ENCODE measurements around the gene GALP.
A peak's percentile ranks its signal among the peaks of the same experiment; 100 is the strongest.

Gene GALP

DNA sequence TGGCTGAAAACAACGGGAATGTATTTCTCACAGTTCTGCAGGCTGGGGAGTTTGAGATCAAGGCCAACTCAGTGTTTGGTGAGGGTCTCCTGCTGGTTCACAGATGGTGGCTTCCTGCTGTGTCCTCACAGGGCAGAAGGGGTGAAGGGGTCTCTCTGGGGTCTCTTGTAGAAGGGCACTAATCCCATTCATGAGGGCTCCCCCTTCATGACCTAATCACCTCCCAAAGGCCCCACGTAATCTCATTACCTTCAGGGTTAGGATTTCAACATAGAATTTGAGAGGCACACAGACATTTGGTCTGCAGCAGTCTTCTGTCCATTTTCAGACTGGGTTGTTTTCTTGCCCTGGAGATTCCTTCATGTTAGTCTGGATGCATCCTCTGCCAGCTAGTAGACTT, 23.2 kb upstream of the GALP start:
- Histone ChIP-seq H2BK12ac (ENCODE audit: low read length) (no peak overlapping the region), H3K27ac (replicated peaks; ENCODE audit: low read length) (peak overlapping the region; percentile 70), H3K18ac (ENCODE audit: low read length) (no peak overlapping the region), H3K4me1 (ENCODE audit: control insufficient read depth in 2 of 2, insufficient read depth in 1 of 2, low read depth in 1 of 2, low read length in 2 of 2) (peaks cover 10 to 12% of the 10 kb centered on the region in 2 donors), H2BK120ac (ENCODE audit: low read depth, low read length) (no peak overlapping the region), H2BK15ac (ENCODE audit: low read length) (no peak overlapping the region), H3K23ac (ENCODE audit: low read depth, low read length, poor library complexity) (no peak overlapping the region), H3K4me2 (ENCODE audit: insufficient read depth, low read length, poor library complexity, severe bottlenecking) (no peak overlapping the region), H3K9ac (ENCODE audit: low read depth, low read length, poor library complexity) (no peak overlapping the region), H3K27me3 (ENCODE audit: control insufficient read depth in 3 of 3, insufficient read depth in 3 of 3, low read depth in 1 of 3, low read length in 3 of 3) (no peaks in the 10 kb centered on the region), H3K36me3 (replicated peaks in 1 of 2; ENCODE audit: control insufficient read depth in 2 of 2, insufficient read depth in 2 of 2, low read length in 2 of 2) (peaks cover 25 to 55% of the 10 kb centered on the region in 2 donors), H3K79me1 (ENCODE audit: low read depth, low read length) (peaks cover 10% of the 10 kb centered on the region), H4K8ac (ENCODE audit: low read depth, low read length) (no peak overlapping the region), H2AK5ac (ENCODE audit: low read depth, low read length) (no peak overlapping the region), H3K4me3 (ENCODE audit: low read length in 2 of 2) (no peak overlapping the region), H2AFZ (ENCODE audit: low read length) (no peak overlapping the region), H4K91ac (ENCODE audit: low read depth, low read length, poor library complexity) (no peak overlapping the region), H2BK5ac (ENCODE audit: low read length) (no peak overlapping the region), H3K4ac (ENCODE audit: low read length) (no peak overlapping the region), H3K9me3 (replicated peaks in 1 of 2; ENCODE audit: control insufficient read depth in 2 of 2, insufficient read depth in 1 of 2, low read depth in 1 of 2, low read length in 2 of 2) (peaks cover 0 to 3% of the 10 kb centered on the region in 2 donors), H3K14ac (ENCODE audit: low read length) (no peak overlapping the region)
- DNase-seq (ENCODE audit: low spot score), result no peak
- no CpG with 5 or more reads among the region's 2 CpGs for WGBS, 2 donors (ENCODE audit: extremely low coverage in 2 of 2, insufficient read length in 2 of 2, insufficient replicate concordance in 1 of 2)

DNA sequence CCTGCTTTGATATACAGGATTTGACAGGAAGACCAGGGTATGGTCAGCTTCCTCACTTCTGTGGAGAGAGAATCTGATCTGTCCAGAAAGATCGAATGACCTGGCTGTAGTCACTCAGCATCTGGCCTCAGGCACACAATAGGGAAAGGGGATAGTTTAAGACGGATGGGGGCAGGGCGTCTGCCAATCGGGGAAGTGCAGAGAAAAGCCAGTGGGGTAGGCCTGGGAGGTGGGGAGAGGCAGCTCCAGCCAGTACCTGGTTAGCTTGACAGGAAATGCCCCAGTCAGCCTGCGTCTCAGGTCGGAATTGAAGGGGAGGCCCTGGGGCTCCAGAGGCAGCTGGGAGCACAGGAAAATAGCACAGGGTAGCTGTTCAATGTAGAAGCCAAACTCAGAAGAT, 22.3 kb upstream of the GALP start:
- Histone ChIP-seq H4K91ac (ENCODE audit: low read depth, low read length, poor library complexity) (no peak overlapping the region), H3K4me1 (ENCODE audit: control insufficient read depth in 2 of 2, insufficient read depth in 1 of 2, low read depth in 1 of 2, low read length in 2 of 2) (peaks cover 10 to 12% of the 10 kb centered on the region in 2 donors), H2AFZ (ENCODE audit: low read length) (no peak overlapping the region), H3K9me3 (replicated peaks in 1 of 2; ENCODE audit: control insufficient read depth in 2 of 2, insufficient read depth in 1 of 2, low read depth in 1 of 2, low read length in 2 of 2) (peaks cover 0 to 3% of the 10 kb centered on the region in 2 donors), H3K14ac (ENCODE audit: low read length) (no peak overlapping the region), H3K27ac (replicated peaks; ENCODE audit: low read length) (peak overlapping the region; percentile 70), H3K4me2 (ENCODE audit: insufficient read depth, low read length, poor library complexity, severe bottlenecking) (no peak overlapping the region), H3K79me1 (ENCODE audit: low read depth, low read length) (peaks cover 7% of the 10 kb centered on the region), H2BK5ac (ENCODE audit: low read length) (no peak overlapping the region), H3K18ac (ENCODE audit: low read length) (no peak overlapping the region), H3K23ac (ENCODE audit: low read depth, low read length, poor library complexity) (no peak overlapping the region), H3K4me3 (ENCODE audit: low read length in 2 of 2) (no peak overlapping the region), H3K9ac (ENCODE audit: low read depth, low read length, poor library complexity) (no peak overlapping the region), H2BK12ac (ENCODE audit: low read length) (no peak overlapping the region), H2BK120ac (ENCODE audit: low read depth, low read length) (no peak overlapping the region), H3K36me3 (replicated peaks in 1 of 2; ENCODE audit: control insufficient read depth in 2 of 2, insufficient read depth in 2 of 2, low read length in 2 of 2) (peaks cover 26 to 47% of the 10 kb centered on the region in 2 donors), H2AK5ac (ENCODE audit: low read depth, low read length) (no peak overlapping the region), H3K4ac (ENCODE audit: low read length) (no peak overlapping the region), H3K27me3 (ENCODE audit: control insufficient read depth in 3 of 3, insufficient read depth in 3 of 3, low read depth in 1 of 3, low read length in 3 of 3) (no peaks in the 10 kb centered on the region), H4K8ac (ENCODE audit: low read depth, low read length) (no peak overlapping the region), H2BK15ac (ENCODE audit: low read length) (no peak overlapping the region)
- WGBS, 2 donors (ENCODE audit: extremely low coverage in 2 of 2, insufficient read length in 2 of 2, insufficient replicate concordance in 1 of 2), result no CpG with 5 or more reads among the region's 6 CpGs
- DNase-seq (ENCODE audit: low spot score), result no peak

DNA sequence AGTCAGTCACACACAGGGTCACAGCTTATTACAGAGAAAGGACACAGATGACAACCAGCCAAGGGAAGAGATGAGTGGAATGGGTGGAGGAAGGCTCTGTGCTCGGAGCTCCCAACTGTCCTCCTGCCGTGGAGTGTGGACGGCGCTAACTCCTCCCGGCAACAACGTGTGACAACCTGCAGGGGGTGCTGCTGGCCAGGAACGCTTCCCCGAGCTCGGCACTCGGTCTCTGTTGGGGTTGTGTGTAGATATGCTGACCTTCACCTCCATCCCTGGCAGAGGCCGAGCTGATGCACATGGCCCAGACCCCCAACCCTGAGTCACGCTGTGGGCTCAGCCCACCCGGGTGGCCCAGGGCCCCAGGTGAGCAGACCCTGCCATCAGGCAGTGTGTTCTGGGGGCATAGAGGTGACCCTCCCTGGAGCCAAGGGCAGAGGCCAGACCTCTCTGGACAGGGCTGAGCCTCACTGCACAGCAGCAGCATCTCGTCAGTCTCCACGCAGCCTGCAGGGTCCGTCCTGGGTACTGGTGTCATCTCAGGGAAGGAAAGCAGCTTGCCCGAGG, 20.6 kb upstream of the GALP start:
- Histone ChIP-seq H2BK120ac (ENCODE audit: low read depth, low read length) (no peak overlapping the region), H3K4me2 (ENCODE audit: insufficient read depth, low read length, poor library complexity, severe bottlenecking) (no peak overlapping the region), H2BK15ac (ENCODE audit: low read length) (no peak overlapping the region), H3K4ac (ENCODE audit: low read length) (no peak overlapping the region), H3K23ac (ENCODE audit: low read depth, low read length, poor library complexity) (peak overlapping the region; percentile 76), H3K18ac (ENCODE audit: low read length) (no peak overlapping the region), H3K36me3 (replicated peaks in 1 of 2; ENCODE audit: control insufficient read depth in 2 of 2, insufficient read depth in 2 of 2, low read length in 2 of 2) (peaks cover 29 to 50% of the 10 kb centered on the region in 2 donors), H3K4me1 (ENCODE audit: control insufficient read depth in 2 of 2, insufficient read depth in 1 of 2, low read depth in 1 of 2, low read length in 2 of 2) (peaks cover 10 to 12% of the 10 kb centered on the region in 2 donors), H2BK5ac (ENCODE audit: low read length) (no peak overlapping the region), H4K91ac (ENCODE audit: low read depth, low read length, poor library complexity) (no peak overlapping the region), H3K27me3 (ENCODE audit: control insufficient read depth in 3 of 3, insufficient read depth in 3 of 3, low read depth in 1 of 3, low read length in 3 of 3) (no peaks in the 10 kb centered on the region), H3K9ac (ENCODE audit: low read depth, low read length, poor library complexity) (no peak overlapping the region), H3K27ac (replicated peaks; ENCODE audit: low read length) (no peak overlapping the region), H4K8ac (ENCODE audit: low read depth, low read length) (no peak overlapping the region), H2AFZ (ENCODE audit: low read length) (no peak overlapping the region), H3K79me1 (ENCODE audit: low read depth, low read length) (peaks cover 4% of the 10 kb centered on the region), H3K4me3 (ENCODE audit: low read length in 2 of 2) (no peak overlapping the region), H2AK5ac (ENCODE audit: low read depth, low read length) (no peak overlapping the region), H3K9me3 (replicated peaks in 1 of 2; ENCODE audit: control insufficient read depth in 2 of 2, insufficient read depth in 1 of 2, low read depth in 1 of 2, low read length in 2 of 2) (no peaks in the 10 kb centered on the region), H3K14ac (ENCODE audit: low read length) (no peak overlapping the region), H2BK12ac (ENCODE audit: low read length) (no peak overlapping the region)
- no peak for DNase-seq (ENCODE audit: low spot score)
- no CpG with 5 or more reads among the region's 17 CpGs for WGBS, 2 donors (ENCODE audit: extremely low coverage in 2 of 2, insufficient read length in 2 of 2, insufficient replicate concordance in 1 of 2)

DNA sequence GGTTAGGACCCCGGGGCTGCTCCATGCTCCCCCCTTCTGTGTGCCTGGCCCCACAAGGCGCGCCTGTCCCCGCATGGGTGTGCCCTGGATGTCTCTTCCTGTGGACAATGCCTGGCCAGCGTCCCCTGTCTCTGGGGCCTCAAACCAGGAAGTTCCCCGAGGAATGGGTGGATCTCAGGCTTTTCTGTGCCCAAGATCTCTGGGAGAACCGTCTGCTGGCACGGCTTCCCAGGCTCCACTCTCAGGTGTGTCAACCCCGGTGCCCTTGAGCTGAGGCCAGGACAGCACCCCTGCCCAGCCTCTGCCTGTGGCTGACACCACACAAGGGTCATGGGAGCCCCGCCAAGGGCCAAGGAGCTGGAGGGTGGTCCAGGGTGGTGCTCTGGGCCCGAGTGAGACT, 19.0 kb upstream of the GALP start:
- no peak overlapping the region for H2BK12ac ChIP-seq (ENCODE audit: low read length)
- H3K27me3 ChIP-seq (ENCODE audit: control insufficient read depth in 3 of 3, insufficient read depth in 3 of 3, low read depth in 1 of 3, low read length in 3 of 3), result no peaks in the 10 kb centered on the region
- no peaks in the 10 kb centered on the region for H3K9me3 ChIP-seq (replicated peaks in 1 of 2; ENCODE audit: control insufficient read depth in 2 of 2, insufficient read depth in 1 of 2, low read depth in 1 of 2, low read length in 2 of 2)
- H3K4me1 ChIP-seq (ENCODE audit: control insufficient read depth in 2 of 2, insufficient read depth in 1 of 2, low read depth in 1 of 2, low read length in 2 of 2), result peaks cover 10 to 12% of the 10 kb centered on the region in 2 donors
- H3K4me2 ChIP-seq (ENCODE audit: insufficient read depth, low read length, poor library complexity, severe bottlenecking), result no peak overlapping the region
- H2BK5ac ChIP-seq (ENCODE audit: low read length), result no peak overlapping the region
- H3K79me1 ChIP-seq (ENCODE audit: low read depth, low read length), result peaks cover 4% of the 10 kb centered on the region
- DNase-seq (ENCODE audit: low spot score), result no peak
- no peak overlapping the region for H3K4me3 ChIP-seq (ENCODE audit: low read length in 2 of 2)
- no peak overlapping the region for H2BK15ac ChIP-seq (ENCODE audit: low read length)
- no peak overlapping the region for H4K8ac ChIP-seq (ENCODE audit: low read depth, low read length)
- H2AFZ ChIP-seq (ENCODE audit: low read length), result no peak overlapping the region
- no CpG with 5 or more reads among the region's 11 CpGs for WGBS, 2 donors (ENCODE audit: extremely low coverage in 2 of 2, insufficient read length in 2 of 2, insufficient replicate concordance in 1 of 2)
- H3K9ac ChIP-seq (ENCODE audit: low read depth, low read length, poor library complexity), result no peak overlapping the region
- no peak overlapping the region for H4K91ac ChIP-seq (ENCODE audit: low read depth, low read length, poor library complexity)
- no peak overlapping the region for H3K18ac ChIP-seq (ENCODE audit: low read length)
- H3K23ac ChIP-seq (ENCODE audit: low read depth, low read length, poor library complexity), result peak overlapping the region; percentile 6
- no peak overlapping the region for H2BK120ac ChIP-seq (ENCODE audit: low read depth, low read length)
- H3K27ac ChIP-seq (replicated peaks; ENCODE audit: low read length), result no peak overlapping the region
- H2AK5ac ChIP-seq (ENCODE audit: low read depth, low read length), result no peak overlapping the region
- no peak overlapping the region for H3K14ac ChIP-seq (ENCODE audit: low read length)
- no peak overlapping the region for H3K4ac ChIP-seq (ENCODE audit: low read length)
- H3K36me3 ChIP-seq (replicated peaks in 1 of 2; ENCODE audit: control insufficient read depth in 2 of 2, insufficient read depth in 2 of 2, low read length in 2 of 2), result peaks cover 37 to 60% of the 10 kb centered on the region in 2 donors
